Measurements from ENCODE around the gene DTX2.
"Not testable (repeated sequence)": the region's sequence is repeated elsewhere in the genome, so short reads cannot be mapped to it uniquely, and the experiment has no call there.

The DTX2 gene

DNA sequence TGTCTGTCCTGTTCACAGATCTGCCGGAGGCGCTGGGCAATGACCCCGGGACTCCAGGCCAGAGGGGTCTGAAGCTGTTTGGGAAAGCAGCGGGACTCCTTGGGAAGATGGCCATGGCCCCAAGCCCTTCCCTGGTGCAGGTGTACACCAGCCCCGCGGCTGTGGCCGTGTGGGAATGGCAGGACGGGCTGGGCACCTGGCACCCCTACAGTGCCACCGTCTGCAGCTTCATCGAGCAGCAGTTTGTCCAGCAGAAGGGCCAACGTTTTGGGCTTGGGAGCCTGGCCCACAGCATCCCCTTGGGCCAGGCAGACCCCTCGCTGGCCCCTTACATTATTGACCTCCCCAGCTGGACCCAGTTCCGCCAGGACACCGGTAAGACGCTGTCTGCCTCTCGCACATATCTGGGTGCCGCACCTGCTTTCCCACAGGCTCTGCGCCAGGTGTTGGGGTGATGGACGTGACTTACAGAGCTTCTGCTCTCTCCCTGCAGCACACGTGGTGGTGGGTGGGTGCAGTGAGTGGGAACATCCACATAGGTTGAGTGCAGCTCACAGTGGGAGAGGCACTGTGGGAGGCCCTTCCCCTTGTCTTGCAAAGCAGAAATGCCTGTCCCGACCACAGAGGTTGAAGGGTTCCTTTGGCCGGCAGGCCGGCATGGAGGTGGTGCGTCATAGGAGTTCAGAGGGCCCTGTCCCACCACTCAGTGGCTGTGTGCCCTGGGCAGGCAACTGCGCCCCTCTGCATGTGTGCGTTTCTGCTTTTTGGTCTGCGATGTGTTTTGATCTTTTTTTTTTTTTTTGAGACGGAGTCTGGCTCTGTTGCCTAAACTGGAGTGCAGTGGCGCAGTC, 19.1 kb downstream of the DTX2 start:
- DNase-seq = not testable (repeated sequence)

DNA sequence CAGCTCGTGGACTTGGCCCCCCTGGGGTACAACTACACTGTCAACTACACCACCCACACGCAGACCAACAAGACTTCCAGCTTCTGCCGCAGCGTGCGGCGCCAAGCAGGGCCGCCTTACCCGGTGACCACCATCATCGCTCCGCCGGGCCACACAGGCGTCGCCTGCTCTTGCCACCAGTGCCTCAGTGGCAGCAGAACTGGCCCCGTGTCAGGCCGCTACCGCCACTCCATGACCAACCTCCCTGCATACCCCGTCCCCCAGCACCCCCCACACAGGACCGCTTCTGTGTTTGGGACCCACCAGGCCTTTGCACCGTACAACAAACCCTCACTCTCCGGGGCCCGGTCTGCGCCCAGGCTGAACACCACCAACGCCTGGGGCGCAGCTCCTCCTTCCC, 21.2 kb downstream of the DTX2 start:
- not testable (repeated sequence) for DNase-seq

DNA sequence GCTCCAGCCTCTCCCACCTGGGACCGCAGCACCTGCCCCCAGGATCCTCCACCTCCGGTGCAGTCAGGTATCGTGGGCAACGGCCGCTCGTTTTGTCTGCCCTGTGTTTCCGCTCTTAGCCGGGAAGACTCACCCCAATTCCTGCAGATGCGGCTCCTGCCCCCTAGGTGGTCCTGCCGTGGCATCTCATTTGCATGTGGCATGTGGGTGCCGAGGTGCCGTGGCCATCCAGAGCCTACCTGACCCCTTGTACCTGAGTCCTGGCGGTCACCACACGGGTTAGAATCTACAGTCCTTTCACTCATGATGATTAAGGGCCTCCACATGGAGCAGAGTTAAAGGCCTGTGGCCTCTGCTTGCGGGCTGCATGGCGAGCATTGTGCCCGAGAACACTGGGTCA, 21.6 kb downstream of the DTX2 start:
- not testable (repeated sequence) for DNase-seq

DNA sequence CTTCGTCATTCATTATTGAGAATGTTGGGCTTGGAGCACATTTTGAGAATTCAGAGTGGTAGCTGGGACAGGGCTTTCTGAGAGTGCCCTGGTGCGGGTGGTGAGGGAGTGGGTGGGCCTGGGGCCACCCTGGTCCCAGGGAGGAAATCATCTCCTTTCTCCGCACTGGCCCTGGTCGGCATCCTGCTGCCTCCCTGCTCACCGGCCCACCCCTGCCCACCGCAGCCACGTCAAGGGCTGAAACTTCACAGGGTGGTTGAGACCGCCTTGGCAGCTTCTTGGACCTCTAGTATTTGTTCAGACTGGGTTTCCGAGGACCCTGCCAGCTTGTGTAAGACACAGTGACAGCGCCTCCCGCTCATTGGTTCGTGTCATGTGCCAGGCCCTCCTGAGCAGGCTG, 22.9 kb downstream of the DTX2 start:
- DNase-seq = not testable (repeated sequence)

GRCh38 chr7:76485822-76486610, 24.5 kb downstream of the DTX2 start:
- DNase-seq = not testable (repeated sequence)

GRCh38 chr7:76486618-76487017, 25.1 kb downstream of the DTX2 start:
- DNase-seq = not testable (repeated sequence)

DNA sequence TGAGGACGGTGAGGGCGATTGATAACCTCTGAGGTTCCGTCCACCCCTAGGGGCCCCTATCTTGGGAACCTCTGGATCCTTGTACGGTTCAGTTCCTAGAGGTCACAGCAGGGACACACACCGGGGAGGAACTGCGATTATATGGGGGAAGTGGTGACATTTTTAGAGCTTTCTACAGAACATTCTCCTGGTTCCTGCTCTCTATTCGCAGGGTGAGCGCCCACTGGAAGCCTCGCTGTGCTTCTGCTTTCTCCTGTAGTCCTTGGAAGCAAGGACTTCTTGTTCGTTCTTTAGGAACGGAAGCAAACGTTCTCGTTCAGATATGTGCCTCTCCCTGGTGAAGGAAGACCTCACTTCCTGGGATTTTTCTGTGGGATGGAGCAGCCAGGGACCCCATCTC, 26.5 kb downstream of the DTX2 start:
- DNase-seq = not testable (repeated sequence)

DNA sequence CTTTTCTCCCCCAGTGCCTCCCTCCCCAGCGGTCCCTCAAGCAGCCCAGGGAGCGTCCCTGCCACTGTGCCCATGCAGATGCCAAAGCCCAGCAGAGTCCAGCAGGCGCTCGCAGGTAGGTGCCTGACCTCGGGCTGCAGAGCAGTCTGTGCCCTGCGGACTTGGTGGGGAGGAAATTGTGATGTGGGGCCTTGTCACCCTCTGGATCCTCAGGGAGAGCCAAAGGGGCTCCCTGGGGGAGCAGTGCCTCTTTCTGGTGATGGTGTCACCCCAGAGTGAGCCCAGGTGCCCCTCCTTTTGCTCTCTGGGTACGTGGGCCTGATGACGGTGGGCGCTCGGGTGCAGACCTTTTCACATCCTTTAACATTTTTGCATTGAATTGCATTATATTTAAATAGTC, 30.6 kb downstream of the DTX2 start:
- not testable (repeated sequence) for DNase-seq

DNA sequence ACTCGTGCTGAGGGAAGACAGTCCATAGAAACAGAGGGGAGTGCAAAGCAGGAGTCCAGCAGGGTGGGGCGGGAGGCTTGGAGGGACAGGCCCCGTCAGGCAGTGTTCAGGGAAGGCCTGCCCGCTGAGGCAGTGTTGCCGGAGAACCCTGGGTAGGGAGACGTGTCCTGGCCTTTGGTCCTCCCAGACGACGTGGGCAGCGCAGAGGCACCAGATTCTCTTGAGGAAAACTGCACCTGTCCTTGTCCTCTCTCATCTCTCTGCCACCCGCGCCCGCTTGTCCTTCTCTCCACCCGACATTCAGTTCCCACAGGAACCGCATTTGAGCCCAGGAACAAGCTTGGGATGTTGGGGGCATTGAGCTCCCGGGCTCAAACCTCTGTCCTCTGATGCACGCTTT, 34.2 kb downstream of the DTX2 start:
- not testable (repeated sequence) for DNase-seq

GRCh38 chr7:76497918-76498582, 36.5 kb downstream of the DTX2 start:
- DNase-seq = not testable (repeated sequence)

DNA sequence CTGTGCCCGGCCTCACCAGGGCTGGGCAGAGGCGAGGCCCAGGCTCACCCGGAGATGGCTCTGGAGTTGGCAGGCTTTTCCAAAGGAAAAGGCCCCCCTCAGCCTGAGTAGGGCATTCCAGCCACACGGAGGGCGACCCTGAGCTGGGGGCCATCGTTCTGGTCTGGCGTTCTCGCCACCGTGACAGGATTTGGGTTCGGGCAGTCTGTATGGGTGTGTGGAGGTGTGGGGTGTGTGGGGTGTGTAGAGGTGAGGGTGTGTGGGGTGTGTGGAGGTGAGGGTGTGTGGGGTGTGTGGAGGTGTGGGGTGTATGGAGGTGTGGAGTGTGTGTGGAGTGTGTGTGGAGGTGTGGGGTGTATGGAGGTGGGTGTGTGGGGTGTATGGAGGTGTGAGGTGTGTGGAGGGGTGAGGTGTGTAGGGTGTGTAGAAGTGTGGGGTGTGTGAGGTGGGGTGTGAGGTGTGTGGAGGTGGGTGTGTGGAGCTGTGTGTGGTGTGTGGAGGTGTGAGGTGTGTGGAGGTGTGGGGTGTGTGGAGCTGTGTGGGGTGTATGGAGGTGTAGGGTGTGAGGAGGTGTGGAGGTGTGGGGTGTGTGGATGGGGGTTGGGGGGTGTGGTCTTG, 37.2 kb downstream of the DTX2 start:
- not testable (repeated sequence) for DNase-seq

DNA sequence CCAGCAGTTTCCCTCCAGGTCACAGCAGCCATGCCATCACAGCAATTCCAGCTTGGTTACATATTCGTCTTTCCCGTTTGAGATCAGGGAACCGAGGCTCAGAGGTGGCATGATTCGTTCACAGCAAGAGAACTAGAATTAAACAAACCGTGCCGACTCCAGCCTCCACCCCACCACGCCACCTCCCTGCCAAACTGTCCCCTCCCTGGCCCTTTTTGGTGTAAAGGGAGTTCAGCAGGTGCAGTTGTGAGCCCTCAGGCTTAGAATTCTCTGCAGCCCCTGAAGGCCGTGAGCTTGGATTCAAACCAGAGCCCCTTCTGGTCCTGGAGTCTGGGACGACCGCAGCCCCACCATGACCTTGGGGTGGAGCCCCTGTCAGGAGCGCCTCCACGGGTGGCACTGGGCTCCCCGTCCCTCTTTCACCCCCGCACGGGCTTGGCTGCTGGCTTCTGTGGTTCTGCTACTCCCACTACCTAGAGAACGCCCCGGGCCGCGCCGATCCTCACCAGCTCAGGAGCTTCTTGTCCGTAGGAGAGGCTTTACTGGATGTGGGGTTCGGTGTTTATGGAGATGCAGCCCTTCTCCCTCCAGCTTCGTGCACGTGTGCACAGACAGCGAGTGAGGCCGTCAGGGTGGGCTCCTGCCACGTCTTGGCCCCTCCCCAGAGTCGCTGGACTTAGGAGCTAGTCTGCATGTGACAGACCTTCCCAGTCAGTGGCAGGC, 37.9 kb downstream of the DTX2 start:
- not testable (repeated sequence) for DNase-seq

DNA sequence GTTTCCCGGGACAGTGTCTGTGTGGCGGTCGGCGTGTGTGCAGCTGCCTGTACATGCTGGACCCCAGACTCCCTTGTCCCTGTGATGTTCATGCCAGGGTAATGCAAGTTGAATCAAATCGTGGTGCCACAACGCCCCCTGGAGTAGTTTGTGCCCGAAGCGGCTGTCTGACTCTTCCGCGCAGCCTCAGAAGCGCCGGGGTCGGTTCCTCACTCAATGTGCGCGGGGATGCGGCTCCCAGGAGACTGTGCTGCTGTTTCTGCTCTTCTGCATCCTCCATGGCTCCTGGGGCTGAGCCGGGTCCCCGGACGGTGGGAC, 38.4 kb downstream of the DTX2 start:
- DNase-seq = not testable (repeated sequence)

GRCh38 chr7:76502224-76502623, 40.7 kb downstream of the DTX2 start:
- not testable (repeated sequence) for DNase-seq

DNA sequence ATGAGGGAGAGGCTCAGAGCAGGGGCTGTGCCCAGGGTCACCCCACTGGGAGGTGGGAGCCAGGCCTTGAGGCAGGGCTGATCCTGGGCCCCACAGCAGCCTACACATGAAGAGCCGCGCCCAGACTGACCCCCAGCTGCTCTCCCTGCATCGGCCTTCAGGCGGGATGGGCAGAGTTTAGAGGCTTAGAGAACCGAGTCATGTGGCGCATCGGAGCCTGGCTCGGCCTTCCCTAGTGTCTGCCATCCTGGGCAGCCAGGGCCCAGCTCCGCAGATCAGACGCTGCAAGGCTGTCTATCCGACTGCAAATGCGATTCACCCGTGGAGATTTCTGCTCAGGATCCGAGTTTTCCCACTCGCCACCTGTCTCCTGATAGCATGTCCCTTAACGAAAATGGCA, 41.3 kb downstream of the DTX2 start:
- not testable (repeated sequence) for DNase-seq

DNA sequence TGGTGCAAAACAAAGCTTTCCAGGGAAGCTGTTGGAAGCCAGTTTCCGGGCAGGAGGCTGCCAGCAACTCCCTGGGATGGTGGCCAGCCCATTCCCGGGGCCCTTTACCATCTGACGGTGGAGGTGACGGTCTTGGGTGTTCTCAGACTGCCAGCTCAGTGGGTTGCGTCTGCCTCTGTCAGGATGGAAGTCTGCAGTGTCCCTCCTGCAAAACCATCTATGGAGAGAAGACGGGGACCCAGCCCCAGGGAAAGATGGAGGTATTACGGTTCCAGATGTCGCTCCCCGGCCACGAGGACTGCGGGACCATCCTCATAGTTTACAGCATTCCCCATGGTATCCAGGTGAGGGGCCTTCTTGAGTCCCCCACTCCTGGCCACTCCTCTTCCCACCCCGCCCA, 41.7 kb downstream of the DTX2 start:
- not testable (repeated sequence) for DNase-seq

- not testable (repeated sequence) for DNase-seq
Observed at GRCh38 chr7:76504351-76505167, 43.0 kb downstream of the DTX2 start.
